Inflammatory macrophage treated with lipopolysaccharide for 1 hour (primary cell): ENCODE measurements around the gene SLC25A13.

Source experiments
- DNase-seq, 2 donors: peaks; one replicate each; pipeline ENCODE4 v3.0.0-alpha.2; 2020 to 2022

The SLC25A13 gene

GRCh38 chr7:96287559-96287958, 34.3 kb downstream of the SLC25A13 start:
- DNase-seq: no peak

- DNase-seq: peak; percentile 30 to 33
These were observed 34.8 kb downstream of the SLC25A13 start for GRCh38 chr7:96287132-96287531.

- DNase-seq: no peak
These were observed 36.3 kb downstream of the SLC25A13 start for GRCh38 chr7:96285579-96285978.

- DNase-seq: no peak
These were observed 37.1 kb downstream of the SLC25A13 start for GRCh38 chr7:96284835-96285234.

- no peak for DNase-seq
These were observed 37.7 kb downstream of the SLC25A13 start for GRCh38 chr7:96284240-96284639.

- no peak for DNase-seq
These were observed 39.1 kb downstream of the SLC25A13 start for GRCh38 chr7:96282835-96283234.

GRCh38 chr7:96277921-96278320, 44.0 kb downstream of the SLC25A13 start:
- DNase-seq: no peak

GRCh38 chr7:96276019-96276418, 45.9 kb downstream of the SLC25A13 start:
- DNase-seq: no peak

GRCh38 chr7:96273716-96274115, 48.2 kb downstream of the SLC25A13 start:
- DNase-seq: no peak

- no peak for DNase-seq
These were observed 52.5 kb downstream of the SLC25A13 start for GRCh38 chr7:96269246-96269994.

GRCh38 chr7:96266580-96266979, 55.3 kb downstream of the SLC25A13 start:
- no peak for DNase-seq

- DNase-seq: no peak
These were observed 55.9 kb downstream of the SLC25A13 start for GRCh38 chr7:96266015-96266414.

- DNase-seq: no peak
These were observed 67.9 kb downstream of the SLC25A13 start for GRCh38 chr7:96253964-96254363.

- DNase-seq: no peak
These were observed 68.5 kb downstream of the SLC25A13 start for GRCh38 chr7:96253441-96253840.

- DNase-seq: peak in 1 of 2 donors; percentile 7
These were observed 71.0 kb downstream of the SLC25A13 start for GRCh38 chr7:96250776-96251361.

- DNase-seq: no peak
These were observed 73.5 kb downstream of the SLC25A13 start for GRCh38 chr7:96248405-96248804.

GRCh38 chr7:96246919-96247318, 75.0 kb downstream of the SLC25A13 start:
- no peak for DNase-seq

- no peak for DNase-seq
These were observed 77.0 kb downstream of the SLC25A13 start for GRCh38 chr7:96244992-96245292.

GRCh38 chr7:96244244-96244991, 77.5 kb downstream of the SLC25A13 start:
- DNase-seq: no peak

GRCh38 chr7:96243241-96243640, 78.7 kb downstream of the SLC25A13 start:
- no peak for DNase-seq

- no peak for DNase-seq
These were observed 80.0 kb downstream of the SLC25A13 start for GRCh38 chr7:96241855-96242254.

- DNase-seq: no peak
These were observed 82.7 kb downstream of the SLC25A13 start for GRCh38 chr7:96238976-96239766.

GRCh38 chr7:96238474-96238873, 83.4 kb downstream of the SLC25A13 start:
- no peak for DNase-seq
